K562 (cell line): Measurements from ENCODE around the gene CDK5R1. TPM values are rescaled to one million over a fixed set of nuclear protein-coding genes. Genes with fewer than 3 reads are reported as not detected.

ENCODE experiments used
- CREB3L1 ChIP-seq: fragments of 450-650 bp; IDR thresholded peaks from 2 replicates; pipeline ENCODE4 v1.6.1; 2014; ENCODE audit warnings: low read depth, mild to moderate bottlenecking, moderate library complexity, borderline replicate concordance
- E2F6 ChIP-seq, 2 experiments: IDR thresholded peaks; 2 replicates each; pipeline ENCODE4 v1.6.1; 2011; ENCODE audit warnings: borderline replicate concordance in 1 of 2, control low read depth in 1 of 2, low read depth in 1 of 2, low read length in 1 of 2, mild to moderate bottlenecking in 1 of 2, mixed read lengths in 1 of 2, moderate library complexity in 1 of 2; ENCODE audit not compliant: insufficient read depth in 1 of 2, insufficient read length in 1 of 2, poor library complexity in 1 of 2, severe bottlenecking in 1 of 2; ENCODE audit errors: extremely low read depth in 1 of 2
- EP400 ChIP-seq: fragments of 450-650 bp; IDR thresholded peaks from 2 replicates; pipeline ENCODE4 v1.6.1; 2017; ENCODE audit warnings: antibody characterized with exemption, mild to moderate bottlenecking, moderate library complexity
- ETS1 ChIP-seq: conservative IDR thresholded peaks from 2 replicates; pipeline ENCODE4 v1.6.1; 2011; ENCODE audit warnings: low read depth, mild to moderate bottlenecking, low read length; ENCODE audit not compliant: control insufficient read depth
- FIP1L1 ChIP-seq: fragments of 200-400 bp; formaldehyde crosslinking; IDR thresholded peaks from 2 replicates; pipeline ENCODE4 v1.6.1; 2018; ENCODE audit warnings: mild to moderate bottlenecking, low read depth, low read length; ENCODE audit not compliant: poor library complexity, severe bottlenecking
- HDAC2 ChIP-seq: fragments of 450-650 bp; IDR thresholded peaks from 2 replicates; pipeline ENCODE4 v1.6.1; 2016; ENCODE audit warnings: mild to moderate bottlenecking
- HNRNPL ChIP-seq: fragments of 200-400 bp; formaldehyde crosslinking; IDR thresholded peaks from 2 replicates; pipeline ENCODE4 v1.6.1; 2017; ENCODE audit warnings: low read depth, mild to moderate bottlenecking, low read length
- NFE2 ChIP-seq: IDR thresholded peaks from 2 replicates; pipeline ENCODE4 v1.6.1; 2014; ENCODE audit warnings: antibody characterized with exemption, low read depth
- NFIX ChIP-seq: fragments of 250-450 bp; sonication (Bioruptor Pico); IDR thresholded peaks from 2 replicates; pipeline ENCODE4 v1.4.0; 2020; ENCODE audit warnings: low read depth, mild to moderate bottlenecking, moderate library complexity
- PHTF2 ChIP-seq: fragments of 250-450 bp; sonication (Bioruptor Pico); IDR thresholded peaks from 2 replicates; pipeline ENCODE4 v1.5.0; 2021; ENCODE audit warnings: mild to moderate bottlenecking
- RFX1 ChIP-seq: fragments of 450-650 bp; IDR thresholded peaks from 2 replicates; pipeline ENCODE4 v1.6.1; 2016; ENCODE audit warnings: mild to moderate bottlenecking, moderate library complexity
- SMAD1 ChIP-seq: fragments of 150-350 bp; IDR thresholded peaks from 2 replicates; pipeline ENCODE4 v1.6.1; 2014; ENCODE audit warnings: low read length, low read depth; ENCODE audit not compliant: partially characterized antibody
- SREBF1 ChIP-seq: fragments of 150-350 bp; IDR thresholded peaks from 2 replicates; pipeline ENCODE4 v1.6.1; 2014; ENCODE audit warnings: antibody characterized with exemption, low read depth, low read length, borderline replicate concordance
- SRF ChIP-seq, 2 experiments: fragments of 250-450, 450-650 bp in 1 of 2; sonication (Bioruptor Pico) in 1 of 2; sonication (generic) in 1 of 2; formaldehyde crosslinking; IDR thresholded peaks; 2 replicates each; pipeline versions ENCODE4 v1.5.0 to v1.5.1; 2020 to 2022; ENCODE audit warnings: mild to moderate bottlenecking in 1 of 2, missing genetic modification reagents in 1 of 2
- TEAD1 ChIP-seq, 2 experiments: fragments of 450-650 bp in 1 of 2; sonication (generic) in 1 of 2; formaldehyde crosslinking; IDR thresholded peaks; 2 replicates each; pipeline versions ENCODE4 v1.4.0 to v1.8.0; 2020 to 2022; ENCODE audit warnings: mild to moderate bottlenecking in 2 of 2, missing genetic modification reagents in 1 of 2
- XRCC5 ChIP-seq: fragments of 200-400 bp; formaldehyde crosslinking; IDR thresholded peaks from 2 replicates; pipeline ENCODE4 v1.6.1; 2017; ENCODE audit warnings: low read depth, mild to moderate bottlenecking, low read length
- ZNF395 ChIP-seq: fragments of 200-800 bp; sonication (Bioruptor generic); IDR thresholded peaks from 2 replicates; pipeline ENCODE4 v1.6.1; 2017; ENCODE audit warnings: missing genetic modification characterization, missing compliant biosample characterization
- polyA plus RNA-seq, 8 experiments: library from polyadenylated mRNA; depleted of rRNA in 4 of 8; stranded (reverse) in 5 of 8; unstranded in 3 of 8; fragments of >200 nt; fragmentation: Nextera tagmentation in 2 of 8; fragmentation: Illumina TruSeq in 1 of 8; extraction: Ambion mirVana in 2 of 8; extraction: Trizol in 1 of 8; gene quantifications; 2 replicates each; pipeline versions ENCODE4 v1.2.1 to v1.2.3, GENCODE V29; 2011 to 2014; ENCODE audit warnings: inconsistent platforms in 1 of 8, missing spikeins in 1 of 8
- total RNA-seq, 7 experiments: library from RNA; depleted of rRNA in 6 of 7; stranded (reverse); fragments of >200 nt in 6 of 7; fragmentation: Illumina TruSeq in 2 of 7; extraction: Trizol in 2 of 7; gene quantifications; 2 replicates each; pipeline versions ENCODE4 v1.2.1 to v1.2.3, GENCODE V29; 2011 to 2021; ENCODE audit warnings: low replicate concordance in 1 of 7
- TF ChIP-seq, protein P1 (sequence below): fragments of 250-450 bp; sonication (Bioruptor Pico); IDR thresholded peaks from 2 replicates; pipeline ENCODE4 v1.5.0; 2021

Gene CDK5R1
- total and polyA plus RNA-seq, 9 of the 15 experiments (the other 6 are each of a cell fraction or from before 2014, with no cell fraction given), result 0.10 to 4.8 (median 2.3) TPM

DNA sequence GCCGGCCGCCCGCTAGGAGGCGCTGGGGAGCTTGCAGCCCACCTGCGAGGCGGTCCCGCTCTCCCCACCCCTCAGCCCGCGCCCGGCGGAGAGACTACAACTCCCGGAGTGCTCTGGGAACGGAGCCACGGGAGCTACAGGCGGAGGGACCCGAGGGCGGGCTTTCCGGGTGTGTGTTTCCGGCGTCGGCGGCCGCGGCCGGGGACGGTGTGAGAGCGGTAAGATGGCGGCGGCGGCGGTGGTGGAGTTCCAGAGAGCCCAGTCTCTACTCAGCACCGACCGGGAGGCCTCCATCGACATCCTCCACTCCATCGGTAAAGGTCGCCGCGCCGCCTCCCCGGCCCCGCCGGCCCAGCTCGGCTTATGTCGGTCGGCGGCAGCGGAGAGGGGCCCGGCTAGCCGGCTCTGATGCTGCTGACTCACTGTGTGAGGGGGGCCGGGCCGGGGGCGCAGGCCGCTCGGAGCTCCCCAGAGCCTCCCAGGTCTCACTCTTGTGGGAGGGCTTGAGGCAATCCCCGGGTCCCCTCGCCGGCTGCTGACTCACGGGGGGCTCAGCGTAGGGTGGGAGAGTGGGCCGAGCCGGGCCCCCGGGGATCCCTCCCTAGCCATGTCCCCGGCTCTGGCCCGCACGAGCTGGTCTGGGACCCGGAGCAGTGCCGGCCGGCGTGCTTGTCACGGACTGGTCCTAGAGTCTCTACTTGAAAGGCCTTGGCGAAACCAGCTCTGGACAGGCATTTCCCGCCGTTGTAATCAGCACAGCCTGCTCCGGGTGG lies 42.3 kb upstream of the CDK5R1 start, which contains the start of gene PSMD11 (continued):
- TF ChIP-seq ETS1 (peak; percentile 99), ZNF395 (CRISPR knock-in tag) (peak; percentile 58; the same call in 1 of the 2 replicates), TEAD1 (CRISPR knock-in tag; IDR thresholded peaks at IDR 0.05) (0 out of 4 replicates have a peak, but pooled peaks of 1 of the 2 experiments have one; percentile 56), E2F6 (IDR thresholded peaks at IDR 0.05; ENCODE audit: borderline replicate concordance in 1 of 2, extremely low read depth in 1 of 2, insufficient read depth in 1 of 2, insufficient read length in 1 of 2, low read depth in 1 of 2, low read length in 1 of 2, poor library complexity in 1 of 2, severe bottlenecking in 1 of 2) (peak; percentile 12 to 63), NFIX (CRISPR knock-in tag) (no peak), SRF (CRISPR knock-in tag; IDR thresholded peaks at IDR 0.05) (0 out of 4 replicates have a peak, but pooled peaks of 1 of the 2 experiments have one; percentile 27), SMAD1 (peak; percentile 60), RFX1 (no peak), HNRNPL (no peak), EP400 (peak; percentile 84), HDAC2 (no peak), CREB3L1 (peak; percentile 90), PHTF2 (CRISPR knock-in tag) (no peak), SREBF1 (peak; percentile 80; the same call in 1 of the 2 replicates), FIP1L1 (peak; percentile 95), NFE2 (peak; percentile 90), XRCC5 (peak; percentile 94)
- TF ChIP-seq, protein P1, sequence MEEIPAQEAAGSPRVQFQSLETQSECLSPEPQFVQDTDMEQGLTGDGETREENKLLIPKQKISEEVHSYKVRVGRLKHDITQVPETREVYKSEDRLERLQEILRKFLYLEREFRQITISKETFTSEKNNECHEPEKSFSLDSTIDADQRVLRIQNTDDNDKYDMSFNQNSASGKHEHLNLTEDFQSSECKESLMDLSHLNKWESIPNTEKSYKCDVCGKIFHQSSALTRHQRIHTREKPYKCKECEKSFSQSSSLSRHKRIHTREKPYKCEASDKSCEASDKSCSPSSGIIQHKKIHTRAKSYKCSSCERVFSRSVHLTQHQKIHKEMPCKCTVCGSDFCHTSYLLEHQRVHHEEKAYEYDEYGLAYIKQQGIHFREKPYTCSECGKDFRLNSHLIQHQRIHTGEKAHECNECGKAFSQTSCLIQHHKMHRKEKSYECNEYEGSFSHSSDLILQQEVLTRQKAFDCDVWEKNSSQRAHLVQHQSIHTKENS (CRISPR knock-in tag), result no peak
